GM23338 (cell line): ENCODE results near the gene LYZ. TPM values are rescaled to one million over a fixed set of nuclear protein-coding genes. Genes with fewer than 3 reads are reported as not detected.

ENCODE experiments used
- ATAC-seq: fragments of 200-7000 bp; cut with Tn5 transposase; 3 replicates; pipeline ENCODE4 v1.9.1; 2020
- DNase-seq: peaks from one replicate; pipeline ENCODE4 v3.0.0-alpha.2; 2015; ENCODE audit warnings: low spot score
- H2AFZ ChIP-seq: fragments of 200-600 bp; sonication (generic); 2 replicates; pipeline ENCODE4 v1.8.0; 2016; ENCODE audit warnings: antibody characterized with exemption, mild to moderate bottlenecking, moderate library complexity
- H3F3A ChIP-seq: fragments of 200-600 bp; sonication (generic); replicated peaks from 2 replicates; pipeline ENCODE4 v1.8.0; 2017; ENCODE audit warnings: antibody characterized with exemption, mixed run types, low read depth
- H3K27ac ChIP-seq: fragments of 200-600 bp; sonication (generic); 2 replicates; pipeline ENCODE4 v1.6.1; 2016; ENCODE audit warnings: low read depth
- H3K27me3 ChIP-seq: fragments of 200-600 bp; sonication (generic); 2 replicates; pipeline ENCODE4 v1.8.0; 2016; ENCODE audit warnings: mild to moderate bottlenecking, mixed run types, moderate library complexity; ENCODE audit not compliant: insufficient read depth
- H3K36me3 ChIP-seq: fragments of 200-600 bp; sonication (generic); 2 replicates; pipeline ENCODE4 v1.8.0; 2016; ENCODE audit warnings: mild to moderate bottlenecking; ENCODE audit not compliant: insufficient read depth
- H3K4me1 ChIP-seq: fragments of 200-600 bp; sonication (generic); 2 replicates; pipeline ENCODE4 v1.8.0; 2016; ENCODE audit warnings: mild to moderate bottlenecking, moderate library complexity; ENCODE audit not compliant: insufficient read depth
- H3K4me2 ChIP-seq: fragments of 200-600 bp; sonication (generic); 2 replicates; pipeline ENCODE4 v1.7.1; 2017; ENCODE audit warnings: mixed run types
- H3K4me3 ChIP-seq: fragments of 200-600 bp; sonication (generic); 2 replicates; pipeline ENCODE4 v1.6.1; 2016; ENCODE audit warnings: mixed run types
- H3K79me2 ChIP-seq: fragments of 200-600 bp; sonication (generic); replicated peaks from 2 replicates; pipeline ENCODE4 v1.8.0; 2017; ENCODE audit warnings: mild to moderate bottlenecking; ENCODE audit not compliant: insufficient read depth
- H3K9me2 ChIP-seq: fragments of 200-600 bp; sonication (generic); 2 replicates; pipeline ENCODE4 v1.8.0; 2017; ENCODE audit not compliant: insufficient read depth
- H4K20me1 ChIP-seq: fragments of 200-600 bp; sonication (generic); replicated peaks from 2 replicates; pipeline ENCODE4 v1.8.0; 2017; ENCODE audit warnings: mild to moderate bottlenecking; ENCODE audit not compliant: insufficient read depth
- H3K27ac Mint-ChIP-seq: 2 replicates; pipeline ENCODE4 v1.8.0; 2020; ENCODE audit warnings: inconsistent platforms, mild to moderate bottlenecking, moderate library complexity, mixed read lengths
- H3K27me3 Mint-ChIP-seq: 3 replicates; pipeline ENCODE4 v1.8.0; 2022; ENCODE audit warnings: low read depth, mild to moderate bottlenecking, moderate library complexity, mixed read lengths, inconsistent platforms; ENCODE audit not compliant: insufficient read depth, poor library complexity
- H3K36me3 Mint-ChIP-seq: 3 replicates; pipeline ENCODE4 v1.8.0; 2021; ENCODE audit warnings: low read depth, mild to moderate bottlenecking, inconsistent platforms, moderate library complexity, mixed read lengths
- H3K4me1 Mint-ChIP-seq: 3 replicates; pipeline ENCODE4 v1.8.0; 2020; ENCODE audit warnings: mild to moderate bottlenecking, inconsistent platforms, mixed read lengths
- H3K4me3 Mint-ChIP-seq: 3 replicates; pipeline ENCODE4 v1.8.0; 2021; ENCODE audit warnings: moderate library complexity, mild to moderate bottlenecking, inconsistent platforms, mixed read lengths
- H3K9me3 Mint-ChIP-seq: 3 replicates; pipeline ENCODE4 v1.8.0; 2020; ENCODE audit warnings: moderate library complexity, mild to moderate bottlenecking, inconsistent platforms, mixed read lengths
- CREB1 ChIP-seq: fragments of 250-450 bp; sonication (Bioruptor Pico); IDR thresholded peaks from 2 replicates; pipeline ENCODE4 v1.5.0; 2020; ENCODE audit warnings: low read depth, mild to moderate bottlenecking, moderate library complexity
- CTCF ChIP-seq, 2 experiments: fragments of 200-600 bp in 1 of 2; sonication (generic) in 1 of 2; conservative IDR thresholded peaks; 2 replicates each; pipeline versions ENCODE4 v1.5.1 to v1.6.1; 2016 to 2017; ENCODE audit warnings: antibody characterized with exemption in 2 of 2, low read depth in 2 of 2, mild to moderate bottlenecking in 2 of 2, moderate library complexity in 1 of 2
- ETS1 ChIP-seq: IDR thresholded peaks from 2 replicates; pipeline ENCODE4 v1.6.1; 2016; ENCODE audit warnings: antibody characterized with exemption
- EZH2 ChIP-seq: fragments of 200-600 bp; sonication (generic); IDR thresholded peaks from one replicate; pipeline ENCODE4 v1.8.0; 2017; ENCODE audit warnings: antibody characterized with exemption, mild to moderate bottlenecking, low read depth; ENCODE audit not compliant: unreplicated experiment
- EZH2phosphoT487 ChIP-seq: fragments of 200-600 bp; sonication (generic); IDR thresholded peaks from one replicate; pipeline ENCODE4 v1.8.1; 2018; ENCODE audit warnings: antibody characterized with exemption; ENCODE audit not compliant: unreplicated experiment
- JUNB ChIP-seq: IDR thresholded peaks from one replicate; pipeline ENCODE4 v1.6.1; 2016; ENCODE audit warnings: antibody characterized with exemption; ENCODE audit not compliant: unreplicated experiment
- NANOG ChIP-seq: IDR thresholded peaks from 2 replicates; pipeline ENCODE4 v1.6.1; 2016; ENCODE audit warnings: antibody characterized with exemption, borderline replicate concordance
- POLR2AphosphoS5 ChIP-seq: IDR thresholded peaks from 2 replicates; pipeline ENCODE4 v1.6.1; 2016; ENCODE audit warnings: antibody characterized with exemption, low read depth
- REST ChIP-seq: IDR thresholded peaks from one replicate; pipeline ENCODE4 v1.6.1; 2018; ENCODE audit warnings: antibody characterized with exemption; ENCODE audit not compliant: unreplicated experiment
- STAT1 ChIP-seq: IDR thresholded peaks from one replicate; pipeline ENCODE4 v1.6.1; 2016; ENCODE audit warnings: antibody characterized with exemption; ENCODE audit not compliant: unreplicated experiment
- ZNF114 ChIP-seq: fragments of 250-450 bp; sonication (Bioruptor Pico); IDR thresholded peaks from 2 replicates; pipeline ENCODE4 v1.5.0; 2020; ENCODE audit warnings: mild to moderate bottlenecking, moderate library complexity
- ZNF331 ChIP-seq: fragments of 250-450 bp; sonication (Bioruptor Pico); IDR thresholded peaks from 2 replicates; pipeline ENCODE4 v1.5.0; 2020; ENCODE audit warnings: low read depth, mild to moderate bottlenecking, moderate library complexity
- ZNF462 ChIP-seq: fragments of 250-450 bp; sonication (Bioruptor Pico); IDR thresholded peaks from 2 replicates; pipeline ENCODE4 v1.5.0; 2020; ENCODE audit warnings: mild to moderate bottlenecking, moderate library complexity
- polyA plus RNA-seq: library from polyadenylated mRNA; unstranded; fragments of >200 nt; fragmentation: Nextera tagmentation; extraction: Ambion mirVana; gene quantifications from 2 replicates; pipeline ENCODE4 v1.2.1, GENCODE V29; 2016
- total RNA-seq: library from RNA; depleted of rRNA; stranded (reverse); fragments of >200 nt; shearing (Covaris generic); gene quantifications from 2 replicates; pipeline ENCODE4 v1.2.3, GENCODE V29; 2014

The LYZ gene
- total and polyA plus RNA-seq, 2 experiments from 2014 or later = not detected

- no peaks in the 10 kb centered on the region for H3F3A ChIP-seq
- no peaks in the 10 kb centered on the region; the same call in 1 of the 2 replicates for H3K36me3 ChIP-seq
- no peak overlapping the region for H3K27ac ChIP-seq
- TF ChIP-seq ETS1 (no peak), REST (no peak), ZNF331 (CRISPR knock-in tag) (no peak), JUNB (no peak), POLR2AphosphoS5 (no peak), NANOG (no peak), STAT1 (no peak), CTCF (conservative IDR thresholded peaks at IDR 0.05; ENCODE audit: low read depth in 2 of 2) (no peak), CREB1 (CRISPR knock-in tag) (no peak), ZNF114 (CRISPR knock-in tag) (no peak), ZNF462 (CRISPR knock-in tag) (no peak), EZH2 (no peak), EZH2phosphoT487 (no peak)
- no peak overlapping the region for H3K4me3 Mint-ChIP-seq
- H3K79me2 ChIP-seq = no peaks in the 10 kb centered on the region
- H3K27ac Mint-ChIP-seq = no peak overlapping the region
- no peaks in the 10 kb centered on the region for H3K27me3 ChIP-seq
- no peaks in the 10 kb centered on the region for H3K4me1 Mint-ChIP-seq
- no peak overlapping the region for H3K4me2 ChIP-seq
- H3K4me1 ChIP-seq = no peaks in the 10 kb centered on the region
- no peaks in the 10 kb centered on the region; the same call in 1 of the 3 replicates for H3K36me3 Mint-ChIP-seq
- peaks cover 2% of the 10 kb centered on the region; the same call in 1 of the 2 replicates for H3K9me2 ChIP-seq
- ATAC-seq (no peak), DNase-seq (no peak)
- no peak overlapping the region for H3K4me3 ChIP-seq
- peaks cover 17% of the 10 kb centered on the region for H3K9me3 Mint-ChIP-seq
- H3K27me3 Mint-ChIP-seq = no peaks in the 10 kb centered on the region
- H2AFZ ChIP-seq = no peak overlapping the region
- no peaks in the 10 kb centered on the region for H4K20me1 ChIP-seq
Observed at GRCh38 chr12:69304284-69304683, 43.9 kb upstream of the LYZ start.
